Nephron progenitor cell (in vitro differentiated cells): ENCODE results near the gene PFKFB1.

Experiments used
- DNase-seq: peaks from one replicate; pipeline ENCODE4 v3.0.0; 2021
- H3K27ac Mint-ChIP-seq: 2 replicates; pipeline ENCODE4 v1.8.0; 2021; ENCODE audit warnings: mild to moderate bottlenecking, moderate library complexity, mixed read lengths
- H3K27me3 Mint-ChIP-seq: 2 replicates; pipeline ENCODE4 v1.8.0; 2021; ENCODE audit warnings: mild to moderate bottlenecking, low read depth, mixed read lengths; ENCODE audit not compliant: poor library complexity
- H3K36me3 Mint-ChIP-seq: 2 replicates; pipeline ENCODE4 v1.8.0; 2021; ENCODE audit warnings: low read depth, mixed read lengths
- H3K4me1 Mint-ChIP-seq: 2 replicates; pipeline ENCODE4 v1.8.0; 2021; ENCODE audit warnings: mixed read lengths
- H3K4me3 Mint-ChIP-seq: 2 replicates; pipeline ENCODE4 v1.8.0; 2021; ENCODE audit warnings: mild to moderate bottlenecking, moderate library complexity, mixed read lengths
- H3K9me3 Mint-ChIP-seq: 2 replicates; pipeline ENCODE4 v1.8.0; 2021; ENCODE audit warnings: mild to moderate bottlenecking, moderate library complexity, mixed read lengths
- TF ChIP-seq, protein P1 (sequence below): fragments of 200-600 bp; sonication (generic); IDR thresholded peaks from 2 replicates; pipeline ENCODE4 v1.5.0; 2021; ENCODE audit warnings: antibody characterized with exemption

Gene PFKFB1

DNA sequence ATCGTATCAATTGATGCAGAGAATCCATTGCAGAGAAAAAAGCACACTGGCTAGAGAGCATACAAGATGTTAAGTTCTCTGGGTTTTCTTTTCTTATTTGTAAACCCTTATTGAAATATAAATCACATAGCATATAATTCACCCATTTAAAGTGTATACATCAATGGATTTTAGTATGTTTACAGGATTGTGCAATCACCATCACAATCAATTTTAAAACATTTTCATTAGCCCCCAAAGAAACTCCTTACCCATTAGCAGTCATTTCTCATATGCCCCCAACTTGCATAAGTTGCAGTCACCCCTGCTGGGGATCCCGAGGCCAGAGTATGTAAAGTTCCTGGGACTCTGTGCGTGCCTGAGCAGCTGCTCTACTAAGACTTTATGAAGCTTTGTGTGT is 108.2 kb downstream of the PFKFB1 start:
- no peak overlapping the region for H3K27ac Mint-ChIP-seq
- no peak for DNase-seq
- peaks cover 9% of the 10 kb centered on the region for H3K27me3 Mint-ChIP-seq
- peaks cover 71% of the 10 kb centered on the region for H3K9me3 Mint-ChIP-seq
- no peaks in the 10 kb centered on the region for H3K4me1 Mint-ChIP-seq
- H3K4me3 Mint-ChIP-seq: no peak overlapping the region
- H3K36me3 Mint-ChIP-seq: peaks cover 5% of the 10 kb centered on the region
- TF ChIP-seq, protein P1, sequence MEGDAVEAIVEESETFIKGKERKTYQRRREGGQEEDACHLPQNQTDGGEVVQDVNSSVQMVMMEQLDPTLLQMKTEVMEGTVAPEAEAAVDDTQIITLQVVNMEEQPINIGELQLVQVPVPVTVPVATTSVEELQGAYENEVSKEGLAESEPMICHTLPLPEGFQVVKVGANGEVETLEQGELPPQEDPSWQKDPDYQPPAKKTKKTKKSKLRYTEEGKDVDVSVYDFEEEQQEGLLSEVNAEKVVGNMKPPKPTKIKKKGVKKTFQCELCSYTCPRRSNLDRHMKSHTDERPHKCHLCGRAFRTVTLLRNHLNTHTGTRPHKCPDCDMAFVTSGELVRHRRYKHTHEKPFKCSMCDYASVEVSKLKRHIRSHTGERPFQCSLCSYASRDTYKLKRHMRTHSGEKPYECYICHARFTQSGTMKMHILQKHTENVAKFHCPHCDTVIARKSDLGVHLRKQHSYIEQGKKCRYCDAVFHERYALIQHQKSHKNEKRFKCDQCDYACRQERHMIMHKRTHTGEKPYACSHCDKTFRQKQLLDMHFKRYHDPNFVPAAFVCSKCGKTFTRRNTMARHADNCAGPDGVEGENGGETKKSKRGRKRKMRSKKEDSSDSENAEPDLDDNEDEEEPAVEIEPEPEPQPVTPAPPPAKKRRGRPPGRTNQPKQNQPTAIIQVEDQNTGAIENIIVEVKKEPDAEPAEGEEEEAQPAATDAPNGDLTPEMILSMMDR: no peak
